D341Med (cell line): Measurements from ENCODE around the gene PKNOX2.

ENCODE experiments used
- DNase-seq: peaks from one replicate; pipeline ENCODE4 v3.0.0; 2012; ENCODE audit warnings: low spot score

The PKNOX2 gene

DNA sequence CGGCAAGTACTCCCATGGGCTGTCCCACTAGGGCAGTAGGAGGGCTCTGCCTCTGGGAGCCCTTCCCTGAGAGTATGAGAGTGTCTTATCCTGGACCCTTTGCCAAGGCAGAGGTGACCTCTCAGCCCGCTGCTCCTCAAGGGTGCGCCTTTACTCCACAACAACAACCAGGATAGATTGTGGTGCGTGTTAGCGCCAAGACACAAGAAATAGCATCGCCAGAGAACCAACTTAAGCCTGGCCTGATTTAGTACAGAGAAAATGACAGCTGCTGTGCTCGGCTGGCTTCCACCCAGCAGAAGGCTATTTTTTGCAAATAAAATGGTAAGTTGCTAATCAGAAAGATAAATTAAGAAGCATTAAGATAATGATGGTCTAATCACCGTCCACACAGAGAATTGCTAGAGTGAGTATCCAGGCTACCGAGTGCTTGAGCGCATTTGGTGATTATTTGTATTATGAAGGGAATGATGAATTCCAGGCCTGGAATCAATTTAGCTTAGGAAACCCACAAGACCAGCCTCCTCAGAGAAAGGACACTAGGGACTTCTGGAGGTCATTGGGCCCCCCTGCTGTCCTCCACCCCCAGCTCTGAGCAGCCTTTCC lies 119.8 kb downstream of the PKNOX2 start:
- no peak for DNase-seq

DNA sequence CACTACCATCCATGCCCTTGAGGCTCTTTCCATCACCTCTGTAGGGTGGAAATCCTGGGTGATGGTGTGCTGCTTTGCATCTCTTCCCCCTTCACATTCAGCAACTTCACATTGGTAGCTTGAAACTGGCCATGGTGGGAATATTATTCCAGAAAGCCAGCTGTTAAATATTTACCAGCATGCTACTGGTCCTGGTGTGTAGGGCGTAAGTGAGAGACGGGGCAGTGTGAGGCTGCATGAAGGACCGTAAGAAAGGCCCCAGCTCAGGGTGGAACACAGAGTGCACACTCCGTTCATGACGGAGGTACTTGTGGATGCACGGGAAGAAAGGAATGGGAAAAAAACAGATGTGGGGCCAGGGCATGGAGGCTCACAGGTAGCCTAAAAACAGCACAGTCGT lies 121.3 kb downstream of the PKNOX2 start:
- DNase-seq = no peak

DNA sequence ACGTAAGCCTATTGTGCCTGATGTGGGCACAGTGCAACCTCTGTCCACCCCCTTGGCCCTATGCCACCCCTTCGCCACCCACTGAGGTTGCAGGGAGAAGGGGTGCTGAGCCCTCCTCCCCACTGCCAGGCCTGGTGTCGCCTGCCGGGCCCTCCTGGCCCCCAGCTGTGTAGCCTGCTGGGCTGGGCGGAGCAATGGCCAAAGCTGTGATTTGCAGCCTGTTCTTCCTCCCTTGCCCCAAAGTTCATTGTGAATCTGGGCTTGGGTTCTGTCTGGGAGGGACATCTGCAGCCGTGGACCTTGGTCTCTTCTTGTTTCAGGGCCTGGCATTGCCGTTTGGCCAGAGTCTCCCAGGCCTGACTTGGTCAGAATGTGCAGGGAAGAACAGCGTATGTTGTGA lies 121.9 kb downstream of the PKNOX2 start:
- DNase-seq = no peak

DNA sequence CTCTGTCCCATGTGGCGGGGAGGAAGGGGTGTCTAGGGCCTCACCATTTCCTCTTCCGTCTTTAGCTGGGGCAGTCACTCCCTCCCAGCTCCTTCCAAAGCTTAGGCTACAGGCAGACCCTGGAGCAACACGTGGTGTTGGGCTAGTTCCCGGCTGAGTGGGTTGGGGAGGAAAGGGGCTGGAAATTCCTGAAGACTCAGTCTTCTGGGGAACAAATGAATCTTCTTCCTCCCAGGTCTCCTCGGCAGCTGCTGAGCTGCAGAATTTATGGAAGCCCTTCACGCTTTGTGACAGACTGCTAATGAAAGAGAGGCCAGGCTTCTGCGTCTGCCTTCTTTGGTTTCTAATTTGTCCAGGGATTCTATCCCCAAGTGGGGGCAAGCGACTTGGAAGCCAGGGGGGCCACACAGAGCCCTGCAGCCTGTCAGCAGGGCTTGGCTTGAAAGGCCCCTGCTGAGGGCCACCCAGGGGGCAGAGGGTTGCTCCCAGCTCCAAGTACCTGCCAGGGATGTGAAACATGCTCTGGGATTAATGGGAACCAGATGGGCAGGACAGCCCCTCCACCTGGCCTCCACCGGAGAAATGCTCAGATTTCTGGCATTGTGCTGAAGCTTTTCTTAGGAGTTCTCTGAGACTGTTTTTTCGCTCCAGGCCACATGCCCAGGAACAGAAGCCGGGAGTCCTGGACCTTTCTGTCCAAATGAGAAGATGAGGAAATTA lies 123.1 kb downstream of the PKNOX2 start:
- no peak for DNase-seq

DNA sequence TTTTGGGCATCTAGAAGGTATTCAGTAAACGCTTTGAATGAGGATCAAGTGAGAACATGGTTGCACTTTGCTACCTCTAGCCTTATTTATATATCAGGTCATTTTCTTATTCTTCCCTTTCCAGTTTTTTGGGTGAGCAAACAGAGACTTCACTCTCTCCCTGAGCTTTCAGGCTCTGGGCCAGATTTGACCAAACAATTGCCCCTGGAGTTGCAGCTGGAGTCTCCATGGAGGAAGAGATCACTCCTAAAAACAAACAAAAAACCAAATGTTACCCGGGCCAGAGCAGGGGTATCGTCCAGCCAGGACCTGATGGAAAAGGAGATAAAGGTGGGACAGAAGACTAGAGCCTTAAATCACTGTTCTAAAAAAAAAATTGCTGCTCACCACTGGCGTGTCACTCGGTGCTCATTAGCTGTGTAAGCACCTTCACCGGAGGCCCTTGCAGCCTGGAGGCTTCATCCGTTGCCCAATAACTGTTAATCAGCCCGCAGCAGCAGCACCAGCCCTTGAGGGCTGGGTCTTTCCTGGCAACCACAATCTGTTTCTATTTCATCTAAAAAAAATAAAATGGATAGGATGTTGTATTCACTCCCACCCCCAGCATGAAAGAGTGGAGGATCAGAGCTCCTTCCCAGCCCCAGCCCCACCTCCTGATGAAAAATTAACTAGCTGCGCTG lies 125.0 kb downstream of the PKNOX2 start:
- DNase-seq = no peak

DNA sequence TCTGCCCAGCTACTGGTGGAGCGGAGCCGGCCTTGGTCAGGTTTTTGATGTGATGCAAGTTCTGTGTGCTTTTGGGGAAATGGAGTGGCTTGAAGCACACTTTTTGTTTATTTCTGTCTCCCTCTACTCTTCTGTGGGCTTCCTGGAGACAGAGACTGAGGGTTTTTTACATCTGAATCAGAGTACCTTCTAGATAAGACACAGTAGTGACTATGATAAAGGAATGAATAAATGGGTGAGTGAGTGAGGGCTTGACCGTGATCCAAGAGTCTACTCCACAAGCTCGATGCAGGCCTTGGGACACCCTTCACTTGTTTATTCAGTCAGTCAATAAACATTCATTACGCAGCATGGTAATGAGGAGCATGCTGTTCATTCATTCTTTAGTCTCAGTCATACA lies 125.7 kb downstream of the PKNOX2 start:
- no peak for DNase-seq

DNA sequence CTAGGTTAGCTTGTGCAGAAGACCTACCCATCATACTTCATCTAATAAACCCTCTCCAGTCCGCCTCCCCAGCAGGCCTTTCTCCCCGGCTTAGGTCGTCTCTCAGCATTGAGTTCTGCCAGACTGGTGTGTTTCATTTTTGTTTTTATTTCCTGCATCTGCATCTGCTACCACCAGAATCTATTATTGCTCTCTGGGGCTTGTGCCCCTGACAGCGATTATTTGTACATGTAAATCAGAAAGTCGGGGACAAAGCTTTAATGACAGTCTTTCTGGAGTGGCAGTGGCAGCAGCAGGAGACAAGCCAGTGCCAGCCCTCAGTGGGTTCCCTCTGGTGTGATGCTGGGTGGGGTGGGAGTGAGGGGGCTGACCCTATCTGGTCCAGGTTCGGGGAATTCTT lies 127.5 kb downstream of the PKNOX2 start:
- no peak for DNase-seq

DNA sequence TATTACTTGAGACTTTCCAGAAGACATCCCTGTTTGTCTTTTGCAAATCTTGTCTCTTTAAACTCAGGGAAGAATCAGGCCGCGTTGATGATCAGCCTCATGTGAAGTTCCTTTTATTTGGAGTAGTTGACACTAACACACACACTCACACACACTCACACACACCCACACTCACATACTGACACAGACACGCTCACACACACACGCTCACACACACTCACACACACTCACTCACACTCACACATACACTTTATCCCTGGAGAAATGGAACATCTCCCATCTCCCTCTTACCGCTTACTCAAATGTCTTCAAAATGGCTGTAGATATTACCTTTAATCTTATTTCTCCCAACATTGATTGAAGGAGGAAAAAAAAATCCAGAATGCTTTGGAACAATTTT lies 129.0 kb downstream of the PKNOX2 start:
- no peak for DNase-seq

DNA sequence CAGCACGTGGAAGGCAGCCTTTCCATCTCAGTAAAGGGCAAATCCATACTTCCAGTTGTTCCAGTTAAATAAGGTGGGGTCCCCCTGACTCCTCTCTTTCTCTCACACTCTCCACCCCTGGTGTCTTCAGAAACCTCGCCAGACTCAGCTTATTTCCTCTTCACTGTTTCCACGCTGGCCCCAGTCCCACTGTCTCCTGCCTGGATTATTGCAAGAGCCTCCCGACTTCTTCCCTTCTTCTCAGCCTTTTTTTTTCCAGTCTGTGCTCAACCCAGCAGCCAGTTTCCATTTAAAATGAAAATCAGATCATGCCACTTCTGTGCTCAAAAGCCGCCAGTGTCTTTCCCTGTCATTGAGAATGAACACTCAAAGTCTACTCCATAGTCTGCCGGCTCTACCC lies 131.4 kb downstream of the PKNOX2 start:
- DNase-seq = no peak

DNA sequence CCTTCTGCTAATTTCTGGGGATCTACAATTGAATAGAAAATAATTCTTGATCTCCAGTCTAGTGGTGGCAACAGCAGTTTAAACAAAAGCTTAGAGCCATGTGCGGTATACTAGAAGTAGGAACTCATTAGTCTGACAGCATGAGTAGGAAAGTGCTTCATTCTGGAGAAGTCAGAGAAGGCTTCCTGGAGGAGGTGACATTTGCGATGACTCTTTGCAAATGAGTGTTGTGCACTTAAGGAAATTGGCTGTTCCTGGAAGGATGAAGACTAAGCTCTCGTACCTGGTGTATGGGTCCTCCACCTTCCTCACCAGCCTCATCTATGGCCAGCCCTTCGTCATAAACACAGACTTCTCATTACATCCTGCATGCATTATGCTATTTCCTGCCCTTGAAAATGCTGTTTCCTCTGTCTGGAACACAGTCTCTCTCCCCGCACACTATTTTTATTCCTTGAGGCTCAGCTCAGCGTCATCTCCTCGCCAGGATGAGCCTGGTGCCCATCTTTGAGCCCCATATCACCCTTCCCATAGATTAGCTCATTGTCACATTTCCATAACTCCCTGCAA lies 132.9 kb downstream of the PKNOX2 start:
- no peak for DNase-seq

DNA sequence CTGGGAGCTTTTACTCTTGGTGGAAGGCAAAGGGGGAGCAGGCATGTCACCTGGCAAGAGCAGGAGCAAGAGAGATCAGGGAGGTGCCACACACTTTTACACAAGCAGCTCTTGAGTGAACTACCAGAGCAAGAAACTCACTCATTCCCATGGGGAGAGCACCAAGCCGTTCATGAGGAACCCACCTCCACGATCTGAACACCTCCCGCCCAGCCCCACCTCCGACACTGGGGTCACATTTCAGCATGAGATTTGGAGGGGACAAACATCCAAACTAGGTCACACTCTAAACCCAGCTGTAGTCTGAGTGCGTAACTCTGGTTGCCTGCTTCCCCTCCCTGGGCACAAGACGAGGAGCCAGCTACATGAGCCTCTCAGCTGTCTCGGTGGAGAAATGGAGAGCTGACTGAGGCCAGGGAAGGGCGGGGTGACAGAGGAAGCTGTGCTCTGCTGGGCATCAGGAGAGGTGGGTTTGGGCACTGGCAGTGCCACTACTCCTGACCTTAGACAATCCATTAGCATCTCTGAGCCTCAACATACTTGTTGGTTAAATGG lies 134.6 kb downstream of the PKNOX2 start:
- DNase-seq = no peak

DNA sequence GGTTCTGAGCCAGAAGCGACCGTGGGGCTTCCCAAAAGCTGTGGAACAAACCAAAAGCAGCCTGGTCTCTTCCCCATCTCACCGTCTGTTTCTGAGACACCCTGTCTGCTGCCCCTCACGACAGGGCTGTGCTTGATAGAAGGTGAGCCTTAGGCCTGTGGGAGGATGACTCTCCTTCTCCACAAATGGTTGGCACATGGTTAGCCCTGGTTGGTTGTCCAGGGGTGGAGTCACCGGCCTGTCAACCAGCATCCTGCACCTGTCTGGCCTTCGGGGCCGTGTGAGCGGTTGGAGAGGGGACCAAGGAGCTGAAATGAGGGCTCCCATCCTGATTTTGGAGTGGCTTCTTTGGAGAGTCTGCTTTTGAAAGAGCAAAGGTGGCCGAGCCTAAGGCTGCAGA lies 135.3 kb downstream of the PKNOX2 start:
- no peak for DNase-seq

DNA sequence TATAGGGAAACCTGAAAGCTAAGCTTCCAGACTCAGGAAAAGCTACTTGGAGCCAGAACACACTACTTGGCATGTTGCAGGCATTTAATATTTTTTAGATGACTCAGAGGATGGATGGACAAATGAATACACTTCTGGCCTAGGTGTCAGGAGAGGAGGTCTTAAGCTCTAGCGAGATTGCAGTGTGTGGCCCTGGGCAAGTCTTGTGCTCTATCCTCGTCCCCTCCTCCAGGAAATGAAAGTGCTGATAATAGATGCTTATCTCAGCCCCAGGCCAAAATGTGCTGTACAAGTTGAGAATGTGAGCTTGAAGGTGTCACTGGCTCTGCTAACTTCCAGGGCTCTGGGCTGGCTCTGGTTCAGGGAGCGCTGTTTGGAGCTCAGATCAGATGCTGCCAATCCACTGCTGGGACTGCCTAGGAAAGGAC lies 136.3 kb downstream of the PKNOX2 start:
- no peak for DNase-seq

DNA sequence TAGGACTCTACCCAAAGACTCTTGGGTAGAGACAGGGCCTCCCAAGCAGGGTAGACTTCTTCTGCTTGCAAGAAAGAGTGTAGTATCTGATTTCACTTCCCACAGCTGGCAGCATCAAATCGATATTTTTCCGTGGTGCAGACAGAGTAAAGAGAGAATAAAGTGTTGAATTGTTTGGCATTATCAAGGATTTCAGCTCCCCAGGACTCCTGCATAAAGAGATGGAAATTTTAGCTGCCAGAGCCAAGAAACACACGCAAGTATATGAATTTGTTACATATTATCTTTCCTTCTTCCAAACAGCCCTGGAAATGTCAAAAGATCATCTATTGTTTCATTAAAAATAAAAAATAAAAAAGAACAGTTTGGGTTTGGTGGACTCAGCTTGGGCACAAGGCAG lies 136.8 kb downstream of the PKNOX2 start:
- no peak for DNase-seq

DNA sequence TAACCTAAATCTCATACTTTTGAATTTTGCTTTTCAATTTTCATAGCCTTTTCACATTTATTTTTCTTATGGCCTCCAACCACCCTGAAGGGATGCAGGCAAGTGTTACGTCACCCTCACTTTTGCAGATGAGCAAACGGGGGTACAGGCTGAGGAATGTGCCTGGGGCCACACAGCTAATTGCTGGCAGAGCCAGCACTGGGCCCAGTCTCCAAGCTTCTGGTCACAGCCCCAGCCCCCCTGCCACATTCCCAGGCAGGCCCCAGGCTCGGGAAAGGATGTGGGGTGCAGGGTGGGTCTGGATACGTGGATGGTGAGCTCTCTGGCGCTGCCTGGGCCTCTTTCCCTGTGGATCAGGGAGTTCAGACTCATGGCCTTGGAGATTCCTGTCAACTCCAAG lies 138.6 kb downstream of the PKNOX2 start:
- DNase-seq = no peak

DNA sequence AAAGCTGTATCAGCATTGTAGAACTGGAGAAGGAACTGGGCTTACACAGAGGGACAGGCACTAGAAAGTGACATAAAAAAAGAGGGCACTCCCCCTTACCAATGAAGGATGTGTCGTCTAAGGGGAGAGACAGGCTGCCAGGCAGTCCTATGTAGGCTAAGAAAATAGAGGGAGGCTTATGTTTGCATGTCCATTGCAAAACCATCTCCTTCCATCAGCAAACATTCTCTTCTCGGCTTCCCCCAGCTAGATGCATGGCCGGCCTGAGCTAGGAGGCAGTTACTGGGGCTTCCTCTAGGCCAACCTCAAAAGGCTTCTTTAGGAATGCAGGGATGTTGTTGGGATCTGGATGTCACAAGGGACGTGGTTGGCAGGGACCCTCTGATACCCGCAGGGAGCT lies 139.1 kb downstream of the PKNOX2 start:
- DNase-seq = no peak

DNA sequence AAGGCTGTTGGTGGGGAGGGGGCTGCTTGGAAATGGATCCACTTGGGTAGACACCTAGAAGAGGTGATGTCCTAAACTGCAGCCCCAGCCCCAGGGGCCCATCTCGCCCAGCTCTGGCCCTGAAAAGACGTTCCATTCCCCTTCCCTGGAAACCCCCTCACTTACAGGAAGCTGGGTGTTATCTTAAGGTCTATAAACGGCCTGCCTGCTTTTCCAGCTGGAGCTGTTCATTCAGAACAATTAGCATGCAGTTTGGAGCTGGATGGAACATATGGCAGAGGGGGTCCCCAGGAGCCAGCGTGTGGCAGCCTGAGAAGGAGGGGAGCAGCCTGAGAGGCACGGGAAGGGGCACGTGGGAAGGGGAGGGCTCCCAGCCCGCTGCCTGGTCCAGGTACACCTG lies 139.6 kb downstream of the PKNOX2 start:
- DNase-seq = no peak

DNA sequence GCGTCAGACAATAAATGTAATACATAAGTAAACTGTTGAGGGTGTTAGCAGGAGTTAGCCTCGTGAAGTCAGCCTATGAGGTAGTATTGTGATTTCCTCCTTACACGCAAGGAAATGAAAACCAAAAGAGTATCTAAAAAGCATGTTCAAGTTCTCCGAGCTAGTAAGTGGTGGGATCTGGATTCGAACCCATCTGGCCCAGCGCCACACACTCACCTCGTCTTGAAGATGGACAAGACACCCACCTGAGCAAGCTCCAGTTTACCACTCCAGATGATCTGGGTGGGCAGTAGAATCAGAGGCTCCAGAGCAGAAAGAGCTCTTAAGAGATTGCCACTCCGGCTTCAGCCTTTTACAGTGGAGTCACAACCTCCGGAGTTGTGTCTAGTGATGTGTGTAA lies 140.3 kb downstream of the PKNOX2 start:
- no peak for DNase-seq

DNA sequence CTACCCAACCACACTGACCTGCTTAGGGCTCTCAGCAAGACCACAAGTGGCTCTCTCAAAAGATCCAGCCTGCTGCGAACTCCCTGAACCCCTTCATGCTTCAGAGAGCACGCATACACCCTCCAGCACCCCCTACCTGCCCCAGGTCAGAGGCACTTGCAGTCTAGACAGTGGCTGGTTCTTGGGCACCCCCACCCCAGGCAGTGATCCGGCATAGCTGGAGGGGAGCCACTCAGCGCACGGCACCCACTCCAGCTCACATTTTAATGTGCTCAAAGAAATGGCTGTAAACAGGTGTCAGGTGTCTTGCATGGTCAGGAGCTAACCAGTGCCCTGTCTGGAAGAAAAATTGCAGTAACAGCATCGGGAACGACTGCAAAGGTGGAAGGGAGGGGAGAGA lies 140.8 kb downstream of the PKNOX2 start:
- DNase-seq = no peak

DNA sequence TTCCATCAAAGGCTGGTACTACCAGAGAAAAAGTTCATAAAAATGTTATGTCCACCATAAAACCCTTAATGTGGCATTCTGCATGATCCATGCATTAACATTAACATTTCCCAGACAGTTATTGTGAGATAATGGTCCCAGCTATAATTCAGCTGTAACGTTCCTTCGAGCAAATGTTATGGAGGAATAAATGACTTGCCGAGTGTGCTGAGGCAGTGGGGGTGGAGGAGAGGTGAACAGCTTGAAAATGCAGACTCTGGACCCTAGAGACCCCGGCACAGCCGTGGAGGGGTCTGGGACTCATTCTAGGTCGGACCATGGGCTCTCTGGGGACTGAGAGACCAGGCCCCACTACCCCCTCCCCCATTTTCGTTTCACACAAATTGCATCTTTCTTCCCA lies 141.9 kb downstream of the PKNOX2 start:
- DNase-seq = no peak

DNA sequence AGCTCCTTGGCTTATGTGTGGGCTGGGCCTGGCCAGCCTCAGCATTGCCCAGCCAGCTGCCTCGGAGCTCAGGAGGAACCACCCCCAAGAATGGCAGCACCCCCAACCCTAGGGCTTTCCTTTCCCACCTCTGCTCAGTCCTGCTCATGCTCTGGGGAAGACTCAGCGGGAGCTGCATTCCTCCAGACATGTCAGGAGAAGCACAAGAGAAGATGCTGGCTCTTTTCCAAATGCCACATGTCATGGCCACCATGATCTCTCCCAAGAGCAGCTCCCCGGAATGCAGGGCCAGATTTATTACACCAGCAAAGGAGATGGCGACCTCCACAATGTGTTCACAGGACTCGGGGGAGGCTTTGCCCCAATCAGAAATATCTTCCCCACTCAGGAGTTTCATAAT lies 143.7 kb downstream of the PKNOX2 start:
- no peak for DNase-seq

DNA sequence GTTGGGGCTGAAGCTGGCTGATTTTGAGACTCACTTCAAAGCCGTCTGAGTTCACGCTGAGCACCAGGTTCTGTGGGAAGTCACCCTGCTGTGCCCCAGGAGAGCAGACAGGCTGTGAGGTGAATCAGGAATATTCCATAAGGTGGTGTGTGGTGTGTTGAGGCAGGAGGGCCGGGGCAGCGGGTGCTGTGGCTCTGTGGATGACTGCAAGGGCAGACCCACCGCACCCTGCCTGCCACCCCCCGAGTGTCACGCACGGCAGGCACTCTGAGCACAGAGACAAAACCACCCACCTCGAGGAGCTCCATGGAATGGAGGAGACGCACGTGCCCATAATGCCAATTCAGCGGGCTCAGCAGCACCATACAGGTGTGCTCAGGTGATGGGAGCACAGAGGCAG lies 147.8 kb downstream of the PKNOX2 start:
- no peak for DNase-seq

DNA sequence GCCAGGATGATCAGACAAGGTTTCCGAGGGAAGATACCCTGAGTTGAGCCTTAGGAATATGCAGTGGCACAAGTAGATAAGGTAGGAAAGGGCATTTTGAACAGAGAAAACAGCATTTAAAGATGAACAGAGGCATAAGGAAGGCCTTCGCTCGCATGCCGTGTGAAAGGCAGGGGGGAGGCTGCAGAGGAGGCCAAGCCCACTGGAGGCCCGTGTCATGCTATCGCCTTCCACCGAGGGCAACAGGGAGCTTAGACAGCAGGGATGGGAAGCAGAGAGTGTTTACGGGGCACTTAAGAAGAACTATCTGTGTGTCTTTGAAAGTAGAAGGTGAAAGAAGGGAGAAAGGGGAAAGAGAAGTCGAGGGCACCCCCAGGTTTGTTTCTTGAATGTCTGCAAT lies 148.3 kb downstream of the PKNOX2 start:
- no peak for DNase-seq
